ENCODE results near the gene PWWP2A.

- no peak for TF ChIP-seq POLR2A (IDR thresholded peaks at IDR 0.05)
- TF ChIP-seq CTCF (IDR thresholded peaks at IDR 0.05), result no peak
Measured at GRCh38 chr5:160133071-160133917, 14.0 kb upstream of the PWWP2A start.
